GM19328 (cell line): Measurements from ENCODE around the gene SAMD11.
"Not testable (repeated sequence)": the region's sequence is repeated elsewhere in the genome, so short reads cannot be mapped to it uniquely, and the experiment has no call there.

ENCODE experiments used
- ATAC-seq: cut with Tn5 transposase; IDR thresholded peaks from one replicate; pipeline ENCODE4 v1.9.1; 2021; ENCODE audit warnings: mild to moderate bottlenecking, moderate library complexity; ENCODE audit not compliant: unreplicated experiment

Gene SAMD11

GRCh38 chr1:974687-975328, 51.1 kb downstream of the SAMD11 start:
- no peak for ATAC-seq

GRCh38 chr1:975365-975764, 51.6 kb downstream of the SAMD11 start:
- no peak for ATAC-seq

GRCh38 chr1:975896-976683, 52.4 kb downstream of the SAMD11 start:
- no peak for ATAC-seq

GRCh38 chr1:976791-977190, 53.1 kb downstream of the SAMD11 start:
- ATAC-seq = not testable (repeated sequence)

- no peak for ATAC-seq
These were observed 54.5 kb downstream of the SAMD11 start for GRCh38 chr1:978069-978834.

- ATAC-seq = no peak
These were observed 55.4 kb downstream of the SAMD11 start for GRCh38 chr1:978835-979743.

- no peak for ATAC-seq
These were observed 56.0 kb downstream of the SAMD11 start for GRCh38 chr1:979744-980072.

- ATAC-seq = no peak
These were observed 56.4 kb downstream of the SAMD11 start for GRCh38 chr1:980137-980571.

GRCh38 chr1:980602-981395, 57.1 kb downstream of the SAMD11 start:
- ATAC-seq = no peak

GRCh38 chr1:981491-981954, 57.8 kb downstream of the SAMD11 start:
- ATAC-seq = no peak

- ATAC-seq = no peak
These were observed 58.3 kb downstream of the SAMD11 start, which contains the start of gene PERM1 for GRCh38 chr1:981955-982558. Gene PERM1, minus strand, starts transcription at chr1:982093. Its CDS starts 1,064 bp downstream, at chr1:981029.

GRCh38 chr1:982765-983436, 59.2 kb downstream of the SAMD11 start:
- ATAC-seq = no peak

- no peak for ATAC-seq
These were observed 60.2 kb downstream of the SAMD11 start for GRCh38 chr1:983798-984475.

- ATAC-seq = no peak
These were observed 60.7 kb downstream of the SAMD11 start for GRCh38 chr1:984476-984814.

- no peak for ATAC-seq
These were observed 61.4 kb downstream of the SAMD11 start for GRCh38 chr1:985126-985525.

- ATAC-seq = not testable (repeated sequence)
These were observed 64.3 kb downstream of the SAMD11 start for GRCh38 chr1:988061-988460.

- not testable (repeated sequence) for ATAC-seq
These were observed 67.6 kb downstream of the SAMD11 start for GRCh38 chr1:991275-991674.

GRCh38 chr1:991895-992294, 68.2 kb downstream of the SAMD11 start:
- no peak for ATAC-seq
